ENCODE measurements around the gene DNA2. TPM values are rescaled to one million over a fixed set of nuclear protein-coding genes. Genes with fewer than 3 reads are reported as not detected.

The DNA2 gene
- total and polyA plus RNA-seq, 2 of the 4 experiments (the other 2 are of a cell fraction): 3.9 to 5.6 TPM

DNA sequence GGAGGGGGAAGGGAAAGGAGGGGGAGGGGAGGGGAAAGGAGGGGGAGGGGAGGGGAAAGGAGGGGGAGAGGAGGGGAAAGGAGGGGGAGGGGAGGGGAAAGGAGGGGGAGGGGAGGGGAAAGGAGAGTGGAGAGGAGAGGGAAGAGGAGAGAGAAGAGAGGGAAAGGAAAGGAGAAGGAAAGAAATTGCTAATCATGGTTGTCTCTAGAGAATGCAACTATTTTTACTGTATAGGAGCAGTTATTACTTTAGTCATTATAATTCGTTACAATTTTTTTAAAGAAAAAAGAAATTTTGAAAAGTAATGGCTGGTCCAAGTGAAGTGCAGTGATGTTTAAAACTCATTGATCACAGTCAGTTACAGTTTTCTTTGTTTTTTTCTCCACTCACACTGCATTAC, 31.1 kb upstream of the DNA2 start:
- H4K91ac ChIP-seq (ENCODE audit: insufficient read depth, low read depth, low read length): no peak overlapping the region
- in situ Hi-C loops (cut with MboI; ENCODE audit: low sequenced_read_pairs): no loop called here
- no peak overlapping the region for H3K4me2 ChIP-seq (ENCODE audit: low read depth, low read length)
- H3K9me1 ChIP-seq (ENCODE audit: insufficient read depth, low read length): peaks cover 2% of the 10 kb centered on the region; the same call in 1 of the 2 replicates
- H3K79me1 ChIP-seq (ENCODE audit: low read depth in 1 of 2, low read length in 2 of 2): no peaks in the 10 kb centered on the region; a peak in 2 of 4 replicates
- H2BK15ac ChIP-seq (ENCODE audit: low read depth, low read length): no peak overlapping the region
- no CpG with 5 or more reads among the region's 1 CpG for WGBS, 2 experiments (ENCODE audit: extremely low coverage in 2 of 2, insufficient read length in 1 of 2)
- no peak overlapping the region for H4K5ac ChIP-seq (ENCODE audit: low read depth, low read length)
- no peak overlapping the region for H2AK9ac ChIP-seq (replicated peaks; ENCODE audit: low read depth, low read length, poor library complexity)
- TF ChIP-seq MAFK (IDR thresholded peaks at IDR 0.05; ENCODE audit: low read depth, low read length): no peak
- no peak for TF ChIP-seq RAD21 (IDR thresholded peaks at IDR 0.05; ENCODE audit: low read length)
- no peak for TF ChIP-seq NFE2L2 (IDR thresholded peaks at IDR 0.05; ENCODE audit: low read depth, low read length)
- TF ChIP-seq CHD1 (IDR thresholded peaks at IDR 0.05; ENCODE audit: low read depth, low read length): no peak
- TF ChIP-seq, protein P1, sequence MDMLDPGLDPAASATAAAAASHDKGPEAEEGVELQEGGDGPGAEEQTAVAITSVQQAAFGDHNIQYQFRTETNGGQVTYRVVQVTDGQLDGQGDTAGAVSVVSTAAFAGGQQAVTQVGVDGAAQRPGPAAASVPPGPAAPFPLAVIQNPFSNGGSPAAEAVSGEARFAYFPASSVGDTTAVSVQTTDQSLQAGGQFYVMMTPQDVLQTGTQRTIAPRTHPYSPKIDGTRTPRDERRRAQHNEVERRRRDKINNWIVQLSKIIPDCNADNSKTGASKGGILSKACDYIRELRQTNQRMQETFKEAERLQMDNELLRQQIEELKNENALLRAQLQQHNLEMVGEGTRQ (IDR thresholded peaks at IDR 0.05; ENCODE audit: low read depth, low read length): no peak
- TF ChIP-seq POLR2A (IDR thresholded peaks at IDR 0.05; ENCODE audit: low read depth, low read length): no peak
- TF ChIP-seq CEBPB (IDR thresholded peaks at IDR 0.05; ENCODE audit: low read depth, low read length): no peak
- TF ChIP-seq, protein P2, sequence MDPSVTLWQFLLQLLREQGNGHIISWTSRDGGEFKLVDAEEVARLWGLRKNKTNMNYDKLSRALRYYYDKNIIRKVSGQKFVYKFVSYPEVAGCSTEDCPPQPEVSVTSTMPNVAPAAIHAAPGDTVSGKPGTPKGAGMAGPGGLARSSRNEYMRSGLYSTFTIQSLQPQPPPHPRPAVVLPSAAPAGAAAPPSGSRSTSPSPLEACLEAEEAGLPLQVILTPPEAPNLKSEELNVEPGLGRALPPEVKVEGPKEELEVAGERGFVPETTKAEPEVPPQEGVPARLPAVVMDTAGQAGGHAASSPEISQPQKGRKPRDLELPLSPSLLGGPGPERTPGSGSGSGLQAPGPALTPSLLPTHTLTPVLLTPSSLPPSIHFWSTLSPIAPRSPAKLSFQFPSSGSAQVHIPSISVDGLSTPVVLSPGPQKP (IDR thresholded peaks at IDR 0.05; ENCODE audit: borderline replicate concordance, low read depth, low read length): no peak
- no peak for TF ChIP-seq RCOR1 (IDR thresholded peaks at IDR 0.05; ENCODE audit: insufficient replicate concordance, low read length)
- no peak for TF ChIP-seq RFX5 (IDR thresholded peaks at IDR 0.05; ENCODE audit: low read depth, low read length)
- TF ChIP-seq FOS (IDR thresholded peaks at IDR 0.05; ENCODE audit: low read depth, low read length): no peak
- TF ChIP-seq MAZ (IDR thresholded peaks at IDR 0.05; ENCODE audit: borderline replicate concordance, low read depth, low read length): no peak
- TF ChIP-seq, protein P3, sequence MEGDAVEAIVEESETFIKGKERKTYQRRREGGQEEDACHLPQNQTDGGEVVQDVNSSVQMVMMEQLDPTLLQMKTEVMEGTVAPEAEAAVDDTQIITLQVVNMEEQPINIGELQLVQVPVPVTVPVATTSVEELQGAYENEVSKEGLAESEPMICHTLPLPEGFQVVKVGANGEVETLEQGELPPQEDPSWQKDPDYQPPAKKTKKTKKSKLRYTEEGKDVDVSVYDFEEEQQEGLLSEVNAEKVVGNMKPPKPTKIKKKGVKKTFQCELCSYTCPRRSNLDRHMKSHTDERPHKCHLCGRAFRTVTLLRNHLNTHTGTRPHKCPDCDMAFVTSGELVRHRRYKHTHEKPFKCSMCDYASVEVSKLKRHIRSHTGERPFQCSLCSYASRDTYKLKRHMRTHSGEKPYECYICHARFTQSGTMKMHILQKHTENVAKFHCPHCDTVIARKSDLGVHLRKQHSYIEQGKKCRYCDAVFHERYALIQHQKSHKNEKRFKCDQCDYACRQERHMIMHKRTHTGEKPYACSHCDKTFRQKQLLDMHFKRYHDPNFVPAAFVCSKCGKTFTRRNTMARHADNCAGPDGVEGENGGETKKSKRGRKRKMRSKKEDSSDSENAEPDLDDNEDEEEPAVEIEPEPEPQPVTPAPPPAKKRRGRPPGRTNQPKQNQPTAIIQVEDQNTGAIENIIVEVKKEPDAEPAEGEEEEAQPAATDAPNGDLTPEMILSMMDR (conservative IDR thresholded peaks at IDR 0.05; ENCODE audit: low read depth, low read length): no peak
- TF ChIP-seq MXI1 (IDR thresholded peaks at IDR 0.05; ENCODE audit: borderline replicate concordance, low read depth, low read length): no peak
- no peak for TF ChIP-seq SMC3 (IDR thresholded peaks at IDR 0.05; ENCODE audit: low read depth, low read length)
- no peak overlapping the region for H2BK120ac ChIP-seq (ENCODE audit: low read depth, low read length)
- no TSS peak for BruUV-seq (replicated peaks)
- H3K36me3 ChIP-seq (ENCODE audit: control insufficient read depth, insufficient read depth, low read length): peaks cover 15% of the 10 kb centered on the region
- H2BK5ac ChIP-seq (ENCODE audit: low read depth, low read length, poor library complexity, severe bottlenecking): no peak overlapping the region
- H3K4me1 ChIP-seq (ENCODE audit: control insufficient read depth, insufficient read depth, low read length): no peaks in the 10 kb centered on the region
- H2BK20ac ChIP-seq (ENCODE audit: low read depth, low read length): no peak overlapping the region
- CTCF ChIA-PET: no interaction called here
- H3K23ac ChIP-seq (ENCODE audit: low read depth, low read length): no peak overlapping the region
- H3K9me3 ChIP-seq (ENCODE audit: control insufficient read depth, insufficient read depth, low read length): no peaks in the 10 kb centered on the region
- no peak for ATAC-seq (ENCODE audit: low read depth)
- no peak overlapping the region for H2AFZ ChIP-seq (replicated peaks; ENCODE audit: low read length, poor library complexity)
- no peak overlapping the region for H3K56ac ChIP-seq (ENCODE audit: extremely low read depth, insufficient read depth, low read length)
- no peak overlapping the region for H3K14ac ChIP-seq (replicated peaks; ENCODE audit: low read depth, low read length)
- no peak overlapping the region for H3K4ac ChIP-seq (ENCODE audit: low read depth, low read length)
- no peak overlapping the region for H2AK5ac ChIP-seq (ENCODE audit: low read depth, low read length)
- H3K9ac ChIP-seq (ENCODE audit: low read depth, low read length): no peak overlapping the region
- H4K20me1 ChIP-seq (ENCODE audit: insufficient read depth, low read length): no peaks in the 10 kb centered on the region
- no peak for DNase-seq
- no peak overlapping the region for H3K27ac ChIP-seq (ENCODE audit: insufficient read depth, low read length)
- POLR2A ChIA-PET (ENCODE audit: unreplicated experiment): no interaction called here
- no peak overlapping the region for H3K18ac ChIP-seq (ENCODE audit: low read depth, low read length)
- no peak overlapping the region for H4K8ac ChIP-seq (ENCODE audit: low read depth in 2 of 2, low read length in 2 of 2)
- intact Hi-C loops (cut with micrococcal nuclease): no loop called here
- no peaks in the 10 kb centered on the region for H3K27me3 ChIP-seq (ENCODE audit: control insufficient read depth, insufficient read depth, low read length)
- dilution Hi-C loops (cut with HindIII; ENCODE audit: low sequenced_read_pairs, unreplicated experiment): no loop called here
- no peak overlapping the region for H3K4me3 ChIP-seq (ENCODE audit: insufficient read depth, low read depth, low read length)

Measured in IMR-90 (cell line).